PFSK-1 (cell line): Measurements from ENCODE around the gene AOPEP.

Experiments used
- POLR2AphosphoS5 ChIP-seq: IDR thresholded peaks from 2 replicates; pipeline ENCODE4 v1.6.1; 2012; ENCODE audit warnings: low read depth, mild to moderate bottlenecking, control low read depth, low read length, moderate library complexity
- TAF1 ChIP-seq: IDR thresholded peaks from 2 replicates; pipeline ENCODE4 v1.6.1; 2012; ENCODE audit warnings: low read length, control low read depth, borderline replicate concordance; ENCODE audit not compliant: insufficient read depth
- TF ChIP-seq, protein P1 (sequence below), 2 experiments: IDR thresholded peaks; 2 replicates each; pipeline versions ENCODE4 v1.6.1 to v1.8.0; 2011 to 2012; ENCODE audit warnings: low read depth in 2 of 2, low read length in 2 of 2, control low read depth in 1 of 2, inconsistent platforms in 1 of 2, mild to moderate bottlenecking in 1 of 2, moderate library complexity in 1 of 2; ENCODE audit not compliant: insufficient read depth in 1 of 2

DNA sequence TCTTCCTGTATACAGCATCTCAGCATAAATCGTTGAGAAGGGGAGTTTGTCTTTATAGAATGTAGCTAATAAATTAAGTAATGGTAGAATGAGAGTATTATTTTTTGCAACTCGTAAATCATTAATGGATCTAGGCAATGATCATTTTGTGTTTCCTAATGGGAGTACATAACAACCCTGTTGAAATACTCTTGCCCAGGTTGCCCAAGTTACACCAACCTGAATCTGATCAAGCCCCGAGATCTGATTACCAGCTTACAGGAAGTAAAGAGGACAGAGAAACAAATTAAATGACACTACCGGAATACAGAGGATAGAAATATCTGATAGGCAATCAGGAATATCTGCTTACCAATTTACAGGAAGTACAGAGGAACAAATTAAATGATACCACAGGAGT lies 107.3 kb downstream of the AOPEP start:
- TF ChIP-seq, protein P1, sequence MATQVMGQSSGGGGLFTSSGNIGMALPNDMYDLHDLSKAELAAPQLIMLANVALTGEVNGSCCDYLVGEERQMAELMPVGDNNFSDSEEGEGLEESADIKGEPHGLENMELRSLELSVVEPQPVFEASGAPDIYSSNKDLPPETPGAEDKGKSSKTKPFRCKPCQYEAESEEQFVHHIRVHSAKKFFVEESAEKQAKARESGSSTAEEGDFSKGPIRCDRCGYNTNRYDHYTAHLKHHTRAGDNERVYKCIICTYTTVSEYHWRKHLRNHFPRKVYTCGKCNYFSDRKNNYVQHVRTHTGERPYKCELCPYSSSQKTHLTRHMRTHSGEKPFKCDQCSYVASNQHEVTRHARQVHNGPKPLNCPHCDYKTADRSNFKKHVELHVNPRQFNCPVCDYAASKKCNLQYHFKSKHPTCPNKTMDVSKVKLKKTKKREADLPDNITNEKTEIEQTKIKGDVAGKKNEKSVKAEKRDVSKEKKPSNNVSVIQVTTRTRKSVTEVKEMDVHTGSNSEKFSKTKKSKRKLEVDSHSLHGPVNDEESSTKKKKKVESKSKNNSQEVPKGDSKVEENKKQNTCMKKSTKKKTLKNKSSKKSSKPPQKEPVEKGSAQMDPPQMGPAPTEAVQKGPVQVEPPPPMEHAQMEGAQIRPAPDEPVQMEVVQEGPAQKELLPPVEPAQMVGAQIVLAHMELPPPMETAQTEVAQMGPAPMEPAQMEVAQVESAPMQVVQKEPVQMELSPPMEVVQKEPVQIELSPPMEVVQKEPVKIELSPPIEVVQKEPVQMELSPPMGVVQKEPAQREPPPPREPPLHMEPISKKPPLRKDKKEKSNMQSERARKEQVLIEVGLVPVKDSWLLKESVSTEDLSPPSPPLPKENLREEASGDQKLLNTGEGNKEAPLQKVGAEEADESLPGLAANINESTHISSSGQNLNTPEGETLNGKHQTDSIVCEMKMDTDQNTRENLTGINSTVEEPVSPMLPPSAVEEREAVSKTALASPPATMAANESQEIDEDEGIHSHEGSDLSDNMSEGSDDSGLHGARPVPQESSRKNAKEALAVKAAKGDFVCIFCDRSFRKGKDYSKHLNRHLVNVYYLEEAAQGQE (IDR thresholded peaks at IDR 0.05; ENCODE audit: insufficient read depth in 1 of 2, low read depth in 2 of 2, low read length in 2 of 2), result no peak
- no peak for TF ChIP-seq POLR2AphosphoS5
- TF ChIP-seq TAF1, result no peak
